Effector memory CD4-positive, alpha-beta T cell (primary cell): ENCODE measurements around the gene L3MBTL4.

Experiments
- DNase-seq, 3 donors: peaks; one replicate each; pipeline ENCODE4 v3.0.0-alpha.2; 2020
- H3K27ac ChIP-seq: 2 replicates; pipeline ENCODE4 v1.7.0; 2013; ENCODE audit warnings: mild to moderate bottlenecking, low read length, moderate library complexity; ENCODE audit not compliant: insufficient read depth, poor library complexity, severe bottlenecking
- H3K27me3 ChIP-seq: replicated peaks from 2 replicates; pipeline ENCODE4 v1.7.0; 2013; ENCODE audit warnings: mild to moderate bottlenecking, low read length; ENCODE audit not compliant: insufficient read depth, control insufficient read depth, poor library complexity, severe bottlenecking
- H3K36me3 ChIP-seq: 2 replicates; pipeline ENCODE4 v1.7.0; 2013; ENCODE audit warnings: mild to moderate bottlenecking, low read length, moderate library complexity; ENCODE audit not compliant: control insufficient read depth, insufficient read depth
- H3K4me1 ChIP-seq: 2 replicates; pipeline ENCODE4 v1.7.0; 2013; ENCODE audit warnings: low read length, mild to moderate bottlenecking; ENCODE audit not compliant: control insufficient read depth, insufficient read depth, poor library complexity, severe bottlenecking
- H3K4me3 ChIP-seq: 2 replicates; pipeline ENCODE4 v1.7.0; 2013; ENCODE audit warnings: low read length, low read depth, mild to moderate bottlenecking; ENCODE audit not compliant: insufficient read depth, poor library complexity, severe bottlenecking
- H3K9me3 ChIP-seq: 2 replicates; pipeline ENCODE4 v1.7.0; 2013; ENCODE audit warnings: mild to moderate bottlenecking, low read length, moderate library complexity; ENCODE audit not compliant: control insufficient read depth

The L3MBTL4 gene

DNA sequence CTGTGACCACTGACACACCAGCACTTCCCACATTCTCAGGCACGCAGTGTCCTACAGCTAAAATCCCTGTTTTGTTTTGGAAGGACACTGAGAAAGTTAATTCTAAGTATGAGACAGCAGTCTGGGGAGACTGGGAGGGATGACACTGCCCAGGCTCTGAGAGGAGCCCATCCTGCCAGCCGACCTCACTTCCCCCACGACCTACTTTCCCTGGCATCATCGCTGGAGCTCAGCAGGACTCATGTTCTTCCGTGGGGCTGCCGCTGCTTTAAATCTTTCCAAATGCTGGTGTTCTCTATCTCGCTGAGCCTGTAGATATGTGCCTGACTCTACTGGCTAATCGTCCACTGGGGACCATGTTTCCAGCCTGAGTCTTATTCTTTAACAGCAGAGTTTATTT, 450.6 kb downstream of the L3MBTL4 start:
- Histone ChIP-seq H3K27me3 (no peaks in the 10 kb centered on the region), H3K36me3 (no peaks in the 10 kb centered on the region), H3K27ac (no peak overlapping the region), H3K9me3 (no peaks in the 10 kb centered on the region), H3K4me3 (no peak overlapping the region), H3K4me1 (no peaks in the 10 kb centered on the region)
- no peak for DNase-seq

DNA sequence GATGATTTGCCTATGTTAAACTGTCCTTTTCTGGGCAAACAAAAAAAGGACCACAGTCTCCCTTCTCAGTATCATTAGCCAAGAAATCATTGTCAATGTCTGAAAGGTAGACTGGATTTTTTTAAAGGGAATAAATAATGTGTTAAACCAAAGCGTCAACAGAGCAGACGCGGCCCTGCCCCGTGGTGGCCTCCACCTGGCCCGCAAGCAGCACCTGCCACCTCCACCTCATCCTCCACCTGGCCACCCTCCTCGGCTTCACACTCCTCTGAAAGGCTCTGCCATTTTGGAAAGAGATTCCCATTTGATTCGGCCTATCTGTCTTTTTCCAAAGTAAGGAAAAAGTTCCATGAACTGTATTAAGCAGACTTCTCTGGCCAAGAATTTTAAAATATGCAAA, 451.4 kb downstream of the L3MBTL4 start:
- Histone ChIP-seq H3K9me3 (no peaks in the 10 kb centered on the region), H3K27me3 (no peaks in the 10 kb centered on the region), H3K4me1 (no peaks in the 10 kb centered on the region), H3K4me3 (no peak overlapping the region), H3K36me3 (no peaks in the 10 kb centered on the region), H3K27ac (no peak overlapping the region)
- no peak for DNase-seq

DNA sequence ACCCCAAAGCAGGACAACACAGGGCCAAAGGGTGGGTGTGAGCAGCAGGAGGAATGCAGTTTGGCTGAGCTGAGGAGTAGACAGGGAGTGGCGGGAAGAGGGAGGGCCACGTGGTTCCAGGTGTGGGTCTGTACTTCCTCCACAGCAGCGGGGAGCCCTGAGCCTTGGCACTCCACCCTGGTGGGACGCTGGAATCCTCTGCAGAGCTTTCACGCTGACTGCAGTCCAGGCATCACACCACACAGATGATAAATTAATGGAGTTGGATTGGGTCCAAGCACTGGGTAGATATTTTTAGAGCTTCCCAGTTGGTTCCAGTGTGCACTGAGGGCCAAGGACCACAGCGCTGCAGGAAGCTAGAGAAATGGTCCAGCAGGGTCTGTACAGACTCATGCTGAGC, 452.3 kb downstream of the L3MBTL4 start:
- no peak for DNase-seq
- H3K27me3 ChIP-seq: no peaks in the 10 kb centered on the region
- no peaks in the 10 kb centered on the region for H3K36me3 ChIP-seq

DNA sequence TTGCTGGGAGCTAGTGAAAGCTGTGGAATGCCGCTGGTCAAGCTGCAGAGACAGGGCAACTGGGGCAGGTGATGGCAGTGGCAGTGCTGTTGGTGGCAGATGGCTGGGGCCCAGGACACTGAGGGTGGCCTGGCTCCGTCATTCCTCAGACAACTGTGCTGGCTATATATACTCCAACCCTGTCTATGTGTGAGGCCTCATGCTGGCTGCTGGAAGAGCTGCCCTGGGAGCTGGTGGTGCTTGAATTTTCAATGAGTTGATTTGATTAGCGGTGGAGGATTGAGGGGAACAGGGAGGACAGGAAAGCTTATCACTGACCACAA, 452.9 kb downstream of the L3MBTL4 start:
- no peak for DNase-seq
- H3K27me3 ChIP-seq: no peaks in the 10 kb centered on the region

More for the DNA sequence above, 452.3 kb downstream of the L3MBTL4 start:
- no peaks in the 10 kb centered on the region for H3K9me3 ChIP-seq
- no peak overlapping the region for H3K4me3 ChIP-seq
- H3K27ac ChIP-seq: no peak overlapping the region
- no peaks in the 10 kb centered on the region for H3K4me1 ChIP-seq

DNA sequence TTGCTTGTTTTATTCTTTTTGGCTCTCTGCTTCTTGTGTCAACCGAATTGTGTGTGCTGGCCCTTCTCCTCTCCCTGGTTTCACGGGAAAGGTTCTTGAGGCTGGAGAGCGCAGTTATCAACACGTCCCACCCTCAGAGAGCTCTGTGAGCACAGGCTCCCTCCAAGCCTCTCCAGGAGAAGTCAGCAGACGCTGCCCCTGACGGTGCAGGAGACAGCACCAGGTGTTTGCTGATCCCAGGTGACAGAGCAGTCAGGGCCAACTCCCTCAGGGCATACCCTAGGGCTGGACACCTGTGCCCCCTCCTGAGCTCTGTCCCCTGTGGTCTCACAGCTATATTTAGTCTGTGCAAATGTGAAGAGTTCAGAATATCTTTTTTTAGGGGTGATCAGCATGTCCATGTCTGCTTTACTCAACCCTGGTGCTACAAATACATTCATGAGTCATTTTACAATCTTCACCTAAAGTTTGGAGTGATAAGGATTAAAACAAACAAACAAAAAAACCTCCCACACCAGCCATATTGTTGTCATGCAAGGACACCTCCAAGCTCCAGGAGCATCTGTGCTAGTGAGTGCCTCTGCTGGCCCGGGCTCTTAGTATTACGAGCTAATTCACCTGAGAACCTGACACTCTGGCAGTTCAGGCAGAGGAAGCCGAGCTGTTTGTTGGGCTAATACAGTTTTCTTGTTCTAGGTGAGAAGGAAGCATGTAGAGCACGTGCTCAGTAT, 453.4 kb downstream of the L3MBTL4 start:
- H3K4me1 ChIP-seq: no peaks in the 10 kb centered on the region
- no peaks in the 10 kb centered on the region for H3K9me3 ChIP-seq
- H3K4me3 ChIP-seq: no peak overlapping the region
- DNase-seq: no peak
- no peaks in the 10 kb centered on the region for H3K27me3 ChIP-seq
- no peak overlapping the region for H3K27ac ChIP-seq
- no peaks in the 10 kb centered on the region for H3K36me3 ChIP-seq

More for the DNA sequence above, 452.9 kb downstream of the L3MBTL4 start:
- H3K27ac ChIP-seq: no peak overlapping the region
- H3K9me3 ChIP-seq: no peaks in the 10 kb centered on the region
- H3K4me3 ChIP-seq: no peak overlapping the region
- H3K4me1 ChIP-seq: no peaks in the 10 kb centered on the region
- no peaks in the 10 kb centered on the region for H3K36me3 ChIP-seq

DNA sequence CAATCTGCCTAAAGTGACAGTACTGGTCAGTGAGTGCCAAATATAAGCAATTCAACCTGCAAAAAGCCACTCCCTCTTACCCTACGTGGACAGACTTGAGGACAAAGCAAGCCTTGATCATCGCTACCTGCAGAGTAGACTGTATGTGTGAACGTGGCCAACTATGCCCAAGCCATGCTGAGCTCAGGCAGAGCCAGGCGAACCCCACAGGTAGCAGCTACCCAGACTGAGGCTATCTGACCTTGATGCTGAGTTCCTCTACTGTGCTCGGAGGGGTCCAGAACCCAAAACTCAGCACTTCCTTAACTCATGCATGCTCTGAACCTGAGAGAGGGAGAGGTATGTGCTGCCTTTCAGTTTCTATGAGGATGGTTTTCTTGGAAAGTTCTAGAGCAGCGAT, 455.9 kb downstream of the L3MBTL4 start:
- no peak for DNase-seq
- Histone ChIP-seq H3K27me3 (no peaks in the 10 kb centered on the region), H3K36me3 (no peaks in the 10 kb centered on the region), H3K4me1 (no peaks in the 10 kb centered on the region), H3K27ac (no peak overlapping the region), H3K4me3 (no peak overlapping the region), H3K9me3 (no peaks in the 10 kb centered on the region)

DNA sequence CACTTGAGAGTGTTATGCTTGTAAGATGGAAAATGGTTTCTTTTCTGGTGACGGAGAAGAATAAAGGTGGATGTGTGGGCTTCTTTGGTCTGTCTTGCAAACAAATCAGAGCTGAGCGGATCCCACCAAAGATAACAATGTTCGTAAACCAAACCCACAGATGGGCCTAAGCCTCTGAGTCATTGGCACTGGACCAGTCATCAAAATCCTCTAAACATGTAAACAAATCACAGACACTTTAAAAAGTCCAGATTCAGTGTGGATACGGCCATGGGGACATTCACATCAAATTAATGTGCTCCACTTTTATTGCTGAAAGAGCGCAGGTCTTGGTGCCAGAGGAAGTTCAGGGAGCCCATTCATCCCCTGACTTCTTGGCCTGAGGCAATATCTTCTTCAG, 458.9 kb downstream of the L3MBTL4 start:
- Histone ChIP-seq H3K9me3 (no peaks in the 10 kb centered on the region), H3K36me3 (no peaks in the 10 kb centered on the region), H3K4me1 (no peaks in the 10 kb centered on the region), H3K4me3 (no peak overlapping the region), H3K27ac (no peak overlapping the region), H3K27me3 (no peaks in the 10 kb centered on the region)
- no peak for DNase-seq

DNA sequence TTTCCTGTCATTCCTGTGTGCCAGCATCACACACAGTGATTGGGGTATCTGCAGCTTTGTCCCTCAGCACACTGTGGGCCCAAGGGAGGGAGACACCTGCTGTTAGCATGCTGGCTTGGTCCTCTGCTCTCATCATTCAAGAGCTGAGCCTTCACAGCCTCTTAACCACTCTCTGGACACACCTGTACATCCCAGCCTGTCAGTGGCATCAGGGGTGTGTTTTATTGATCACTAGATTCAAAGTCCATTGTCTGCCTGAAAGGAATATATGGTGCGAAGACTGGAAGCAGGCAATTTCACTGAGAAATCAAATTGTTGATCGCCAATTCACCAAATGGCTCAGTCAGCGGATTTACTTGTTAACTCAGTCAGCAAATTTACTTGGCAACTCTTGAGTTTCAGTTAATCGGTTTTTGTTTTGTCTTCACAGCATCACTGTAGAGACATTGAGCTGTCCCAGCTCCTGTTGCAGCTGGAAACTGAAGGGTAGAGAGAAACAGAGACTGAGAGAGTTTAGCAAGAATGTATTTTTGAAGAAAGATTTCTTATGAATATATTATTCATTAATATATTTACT, 463.1 kb downstream of the L3MBTL4 start:
- no peak for DNase-seq
- no peaks in the 10 kb centered on the region for H3K9me3 ChIP-seq
- no peaks in the 10 kb centered on the region for H3K36me3 ChIP-seq
- H3K4me1 ChIP-seq: no peaks in the 10 kb centered on the region
- no peak overlapping the region for H3K27ac ChIP-seq
- H3K27me3 ChIP-seq: no peaks in the 10 kb centered on the region
- no peak overlapping the region for H3K4me3 ChIP-seq

DNA sequence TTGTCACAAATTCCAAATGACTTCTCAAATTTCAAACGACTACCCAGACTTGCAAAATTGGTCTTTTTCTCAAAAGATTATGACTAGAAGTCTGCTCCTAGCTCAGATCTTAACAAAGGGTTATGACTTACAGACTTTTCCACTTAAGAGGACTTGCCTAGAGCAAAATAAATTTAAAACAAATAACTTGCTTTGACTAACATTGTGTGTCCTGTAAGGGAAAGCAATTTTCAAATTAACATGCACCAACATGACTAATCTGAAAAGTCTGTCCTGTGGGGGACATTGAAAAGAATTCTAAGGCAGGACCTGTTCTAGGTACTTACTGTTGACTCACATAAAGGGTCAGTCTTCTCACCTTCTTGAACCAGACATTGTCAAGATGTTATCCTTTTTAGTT, 465.9 kb downstream of the L3MBTL4 start:
- Histone ChIP-seq H3K9me3 (no peaks in the 10 kb centered on the region), H3K27ac (no peak overlapping the region), H3K27me3 (no peaks in the 10 kb centered on the region), H3K4me1 (no peaks in the 10 kb centered on the region), H3K4me3 (no peak overlapping the region), H3K36me3 (no peaks in the 10 kb centered on the region)
- no peak for DNase-seq

DNA sequence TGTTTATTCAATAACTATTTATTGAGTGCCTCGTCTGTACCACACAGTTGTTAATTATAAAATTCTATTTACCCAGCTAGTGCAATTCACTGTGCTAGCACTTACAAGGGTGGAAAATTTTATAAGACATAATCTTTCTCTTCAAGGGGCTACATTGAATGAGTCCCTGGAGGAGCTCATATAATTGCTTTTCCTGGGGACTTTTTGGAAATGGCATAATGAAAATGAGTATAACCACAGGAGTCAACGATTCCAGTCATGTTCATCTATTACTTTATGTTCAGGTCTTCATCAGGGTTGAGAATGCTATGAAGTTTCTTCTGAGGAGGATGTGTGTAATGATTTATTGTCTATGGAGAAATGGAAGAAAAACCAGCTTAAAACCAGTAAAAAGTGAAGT, 466.5 kb downstream of the L3MBTL4 start:
- Histone ChIP-seq H3K4me1 (no peaks in the 10 kb centered on the region), H3K36me3 (no peaks in the 10 kb centered on the region), H3K9me3 (no peaks in the 10 kb centered on the region), H3K27ac (no peak overlapping the region), H3K4me3 (no peak overlapping the region), H3K27me3 (no peaks in the 10 kb centered on the region)
- DNase-seq: no peak
